ENCODE measurements around the gene GRIK2. TPM values are rescaled to one million over a fixed set of nuclear protein-coding genes. Genes with fewer than 3 reads are reported as not detected.

Gene GRIK2
- total RNA-seq, 2 donors from 2014 or later = 1.00 to 4.5 TPM

GRCh38 chr6:101597693-101598092 is 204.2 kb downstream of the GRIK2 start:
- H3K36me3 Mint-ChIP-seq (ENCODE audit: low read depth) = no peaks in the 10 kb centered on the region
- H3K9ac ChIP-seq (ENCODE audit: extremely low read depth, low read length, poor library complexity, severe bottlenecking) = no peak overlapping the region
- peaks cover 4% of the 10 kb centered on the region for H3K9me3 Mint-ChIP-seq
- no peaks in the 10 kb centered on the region for H3K36me3 ChIP-seq (ENCODE audit: control insufficient read depth, insufficient read depth, low read length)
- 35 to 52% methylated on average over 2 to 4 of the region's 4 CpGs for WGBS, 2 experiments (ENCODE audit: insufficient coverage in 1 of 2, insufficient read length in 1 of 2)
- H3K4me3 ChIP-seq (ENCODE audit: low read length) = no peak overlapping the region
- TF ChIP-seq CTCF (conservative IDR thresholded peaks at IDR 0.05) = no peak
- no peak overlapping the region for H3K27ac ChIP-seq (ENCODE audit: low read depth, low read length)
- H3K4me1 Mint-ChIP-seq = peaks cover 13% of the 10 kb centered on the region
- no peak overlapping the region for H3K4me3 Mint-ChIP-seq
- no peak overlapping the region for H3K27ac Mint-ChIP-seq
- H3K27me3 Mint-ChIP-seq (ENCODE audit: insufficient read depth) = no peaks in the 10 kb centered on the region
- no peaks in the 10 kb centered on the region for H3K9me3 ChIP-seq (ENCODE audit: control insufficient read depth, low read length)
- no peaks in the 10 kb centered on the region for H3K27me3 ChIP-seq (ENCODE audit: control insufficient read depth, insufficient read depth, low read length, poor library complexity, severe bottlenecking)
- DNase-seq = peak; percentile 48
- no peaks in the 10 kb centered on the region for H3K4me1 ChIP-seq (ENCODE audit: control insufficient read depth, insufficient read depth, low read length)

DNA sequence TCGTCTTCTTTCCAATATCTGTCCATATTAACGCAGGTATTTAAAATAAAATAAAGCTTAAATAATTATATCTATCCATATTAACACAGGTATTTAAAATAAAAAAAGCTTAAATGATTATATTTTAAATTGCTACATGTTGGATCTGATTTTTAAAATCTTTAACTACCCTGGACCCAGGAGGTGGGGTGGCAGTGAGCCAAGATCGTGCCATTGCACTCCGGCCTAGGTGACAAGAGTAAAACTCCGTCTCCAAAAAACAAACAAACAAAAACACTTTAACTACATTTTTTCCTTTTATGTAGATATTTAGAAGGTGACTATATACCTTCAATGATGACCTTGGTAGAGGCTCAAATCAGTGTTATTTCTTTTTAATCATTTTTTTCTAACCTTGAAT is 211.9 kb downstream of the GRIK2 start:
- Mint-ChIP-seq H3K27ac (no peak overlapping the region), H3K4me3 (no peak overlapping the region), H3K4me1 (peaks cover 15% of the 10 kb centered on the region), H3K9me3 (peaks cover 4% of the 10 kb centered on the region), H3K27me3 (ENCODE audit: insufficient read depth) (no peaks in the 10 kb centered on the region), H3K36me3 (ENCODE audit: low read depth) (no peaks in the 10 kb centered on the region)
- no peaks in the 10 kb centered on the region for H3K36me3 ChIP-seq (ENCODE audit: control insufficient read depth, insufficient read depth, low read length)
- H3K9me3 ChIP-seq (ENCODE audit: control insufficient read depth, low read length) = no peaks in the 10 kb centered on the region
- WGBS, 2 experiments (ENCODE audit: insufficient coverage in 1 of 2, insufficient read length in 1 of 2) = 100% methylated on average over 1 of the region's 5 CpGs; no CpG with 5 or more reads in 1 of the 2 experiments
- TF ChIP-seq CTCF (conservative IDR thresholded peaks at IDR 0.05) = no peak
- H3K4me1 ChIP-seq (ENCODE audit: control insufficient read depth, insufficient read depth, low read length) = no peaks in the 10 kb centered on the region
- H3K27ac ChIP-seq (ENCODE audit: low read depth, low read length) = no peak overlapping the region
- DNase-seq = no peak
- H3K9ac ChIP-seq (ENCODE audit: extremely low read depth, low read length, poor library complexity, severe bottlenecking) = no peak overlapping the region
- no peak overlapping the region for H3K4me3 ChIP-seq (ENCODE audit: low read length)
- H3K27me3 ChIP-seq (ENCODE audit: control insufficient read depth, insufficient read depth, low read length, poor library complexity, severe bottlenecking) = no peaks in the 10 kb centered on the region

GRCh38 chr6:101605874-101606273 is 212.4 kb downstream of the GRIK2 start:
- Mint-ChIP-seq H3K27ac (no peak overlapping the region), H3K36me3 (ENCODE audit: low read depth) (no peaks in the 10 kb centered on the region), H3K27me3 (ENCODE audit: insufficient read depth) (no peaks in the 10 kb centered on the region), H3K4me1 (peaks cover 15% of the 10 kb centered on the region), H3K4me3 (no peak overlapping the region), H3K9me3 (peaks cover 4% of the 10 kb centered on the region)
- no peak overlapping the region for H3K4me3 ChIP-seq (ENCODE audit: low read length)
- H3K36me3 ChIP-seq (ENCODE audit: control insufficient read depth, insufficient read depth, low read length) = no peaks in the 10 kb centered on the region
- TF ChIP-seq CTCF (conservative IDR thresholded peaks at IDR 0.05) = no peak
- H3K4me1 ChIP-seq (ENCODE audit: control insufficient read depth, insufficient read depth, low read length) = no peaks in the 10 kb centered on the region
- no peak overlapping the region for H3K27ac ChIP-seq (ENCODE audit: low read depth, low read length)
- H3K9me3 ChIP-seq (ENCODE audit: control insufficient read depth, low read length) = no peaks in the 10 kb centered on the region
- no peak overlapping the region for H3K9ac ChIP-seq (ENCODE audit: extremely low read depth, low read length, poor library complexity, severe bottlenecking)
- DNase-seq = no peak
- no peaks in the 10 kb centered on the region for H3K27me3 ChIP-seq (ENCODE audit: control insufficient read depth, insufficient read depth, low read length, poor library complexity, severe bottlenecking)

Data from endodermal cell (in vitro differentiated cells).